Osteocyte (in vitro differentiated cells): ENCODE results near the gene CCR8. TPM values are rescaled to one million over a fixed set of nuclear protein-coding genes. Genes with fewer than 3 reads are reported as not detected.
"Not testable (repeated sequence)": the region's sequence is repeated elsewhere in the genome, so short reads cannot be mapped to it uniquely, and the experiment has no call there.

Experiments
- DNase-seq: peaks from one replicate; pipeline ENCODE4 v3.0.0; 2021; ENCODE audit warnings: mixed read lengths; ENCODE audit not compliant: unreplicated experiment; ENCODE audit errors: extremely low spot score
- H3K27ac Mint-ChIP-seq: one replicate; pipeline ENCODE4 v1.8.0; 2021; ENCODE audit warnings: mild to moderate bottlenecking, mixed read lengths; ENCODE audit not compliant: unreplicated experiment
- H3K27me3 Mint-ChIP-seq: one replicate; pipeline ENCODE4 v1.8.0; 2021; ENCODE audit warnings: mixed read lengths; ENCODE audit not compliant: unreplicated experiment
- H3K36me3 Mint-ChIP-seq: one replicate; pipeline ENCODE4 v1.8.0; 2021; ENCODE audit warnings: mixed read lengths; ENCODE audit not compliant: unreplicated experiment
- H3K4me1 Mint-ChIP-seq: one replicate; pipeline ENCODE4 v1.8.0; 2021; ENCODE audit warnings: mixed read lengths; ENCODE audit not compliant: unreplicated experiment
- H3K4me3 Mint-ChIP-seq: one replicate; pipeline ENCODE4 v1.8.0; 2021; ENCODE audit warnings: mild to moderate bottlenecking, moderate library complexity, mixed read lengths; ENCODE audit not compliant: unreplicated experiment
- H3K9me3 Mint-ChIP-seq: one replicate; pipeline ENCODE4 v1.8.0; 2021; ENCODE audit warnings: mixed read lengths; ENCODE audit not compliant: unreplicated experiment
- CTCF ChIP-seq: fragments of 200-600 bp; sonication (generic); IDR thresholded peaks from 2 replicates; pipeline ENCODE4 v1.5.0; 2021; ENCODE audit warnings: antibody characterized with exemption, mild to moderate bottlenecking, moderate library complexity
- total RNA-seq: library from RNA; stranded (reverse); gene quantifications from 2 replicates; pipeline ENCODE4 v1.2.1, GENCODE V29; 2021

The CCR8 gene
- total RNA-seq, 1 donor from 2014 or later, result not detected

GRCh38 chr3:39315420-39315819 lies 14.1 kb upstream of the CCR8 start:
- Mint-ChIP-seq H3K36me3 (no peaks in the 10 kb centered on the region), H3K27ac (no peak overlapping the region), H3K27me3 (peaks cover 11% of the 10 kb centered on the region), H3K4me3 (no peak overlapping the region), H3K4me1 (no peaks in the 10 kb centered on the region), H3K9me3 (peaks cover 4% of the 10 kb centered on the region)
- no peak for TF ChIP-seq CTCF
- no peak for DNase-seq

- Mint-ChIP-seq H3K27me3 (peaks cover 13% of the 10 kb centered on the region), H3K36me3 (no peaks in the 10 kb centered on the region), H3K4me1 (no peaks in the 10 kb centered on the region), H3K27ac (no peak overlapping the region), H3K9me3 (peaks cover 4% of the 10 kb centered on the region), H3K4me3 (no peak overlapping the region)
- no peak for DNase-seq
- no peak for TF ChIP-seq CTCF
These were observed 11.8 kb upstream of the CCR8 start for GRCh38 chr3:39317571-39318169.

GRCh38 chr3:39318301-39318700 lies 11.2 kb upstream of the CCR8 start:
- Mint-ChIP-seq H3K9me3 (peaks cover 4% of the 10 kb centered on the region), H3K36me3 (no peaks in the 10 kb centered on the region), H3K27me3 (peaks cover 13% of the 10 kb centered on the region), H3K4me1 (no peaks in the 10 kb centered on the region), H3K4me3 (no peak overlapping the region), H3K27ac (no peak overlapping the region)
- no peak for DNase-seq
- TF ChIP-seq CTCF, result no peak

- peaks cover 4% of the 10 kb centered on the region for H3K9me3 Mint-ChIP-seq
- TF ChIP-seq CTCF, result no peak
- no peak overlapping the region for H3K4me3 Mint-ChIP-seq
- no peaks in the 10 kb centered on the region for H3K36me3 Mint-ChIP-seq
- no peak overlapping the region for H3K27ac Mint-ChIP-seq
- DNase-seq, result no peak
- peaks cover 16% of the 10 kb centered on the region for H3K27me3 Mint-ChIP-seq
- H3K4me1 Mint-ChIP-seq, result no peaks in the 10 kb centered on the region
These were observed 10.3 kb upstream of the CCR8 start for GRCh38 chr3:39319249-39319648.

GRCh38 chr3:39321574-39321983 lies 7.9 kb upstream of the CCR8 start:
- H3K4me1 Mint-ChIP-seq, DNase-seq, H3K4me3 Mint-ChIP-seq, H3K9me3 Mint-ChIP-seq, H3K36me3 Mint-ChIP-seq, H3K27ac Mint-ChIP-seq: not testable (repeated sequence)
- peaks cover 16% of the 10 kb centered on the region for H3K27me3 Mint-ChIP-seq

GRCh38 chr3:39322209-39322715 lies 7.2 kb upstream of the CCR8 start:
- H3K4me3 Mint-ChIP-seq, H3K4me1 Mint-ChIP-seq, H3K27ac Mint-ChIP-seq, DNase-seq, H3K9me3 Mint-ChIP-seq, H3K36me3 Mint-ChIP-seq: not testable (repeated sequence)
- peaks cover 16% of the 10 kb centered on the region for H3K27me3 Mint-ChIP-seq
